ENCODE data around the gene RPL28.

RPL28 gene

DNA sequence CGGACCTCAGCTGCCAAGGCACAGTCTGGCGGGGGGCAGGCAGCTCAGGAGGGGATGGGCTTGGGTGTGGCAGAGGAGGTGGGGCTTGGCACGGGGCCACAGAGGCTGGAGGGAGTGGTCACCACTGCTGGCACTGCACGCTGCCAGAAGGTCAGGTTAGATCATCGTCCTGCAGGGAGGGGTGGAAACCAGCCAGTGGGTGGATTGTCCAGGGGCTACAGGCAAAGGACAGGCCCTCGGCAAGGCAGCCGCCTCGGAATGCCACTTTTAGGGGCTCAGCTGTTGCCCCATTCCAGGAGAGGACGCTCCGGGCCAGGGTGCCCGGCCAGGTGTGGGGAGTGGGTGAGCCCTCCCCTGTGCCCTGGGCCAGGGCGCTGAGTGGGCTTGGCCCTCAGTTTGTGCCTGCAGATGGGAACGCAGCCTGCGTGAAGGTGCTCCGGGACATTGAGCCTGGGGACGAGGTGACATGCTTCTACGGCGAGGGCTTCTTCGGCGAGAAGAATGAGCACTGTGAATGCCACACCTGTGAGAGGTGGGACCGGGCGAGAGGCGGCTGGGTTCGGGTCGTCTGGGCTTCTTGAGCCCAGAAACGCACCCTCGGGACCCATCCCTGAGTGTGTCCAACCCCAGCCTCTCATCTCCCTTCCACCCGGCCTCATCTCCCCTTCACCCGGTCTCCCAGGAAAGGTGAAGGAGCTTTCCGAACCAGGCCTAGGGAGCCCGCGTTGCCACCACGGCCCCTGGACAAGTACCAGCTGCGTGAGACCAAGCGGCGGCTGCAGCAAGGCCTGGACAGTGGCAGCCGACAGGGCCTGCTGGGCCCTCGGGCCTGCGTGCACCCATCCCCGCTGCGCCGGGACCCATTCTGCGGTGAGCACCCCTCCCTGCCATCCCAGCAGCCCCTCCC lies 39.7 kb upstream of the RPL28 start:
- no peak overlapping the region for H3K4me3 ChIP-seq (ENCODE audit: low read depth in 1 of 2, low read length in 2 of 2)
- peaks cover 5% of the 10 kb centered on the region for H3K4me1 ChIP-seq (ENCODE audit: insufficient read depth, low read length)
- H3K27me3 ChIP-seq (ENCODE audit: control insufficient read depth in 1 of 2, insufficient read depth in 2 of 2, low read length in 2 of 2): peaks cover 1 to 3% of the 10 kb centered on the region in 2 donors
- peaks cover 16% of the 10 kb centered on the region for H3K36me3 ChIP-seq (ENCODE audit: insufficient read depth, low read length)
- H3K27ac ChIP-seq (ENCODE audit: low read depth, low read length): no peak overlapping the region
- H3K9me3 ChIP-seq (ENCODE audit: low read length): no peaks in the 10 kb centered on the region
- no peak overlapping the region for H3K9ac ChIP-seq (ENCODE audit: low read length)

DNA sequence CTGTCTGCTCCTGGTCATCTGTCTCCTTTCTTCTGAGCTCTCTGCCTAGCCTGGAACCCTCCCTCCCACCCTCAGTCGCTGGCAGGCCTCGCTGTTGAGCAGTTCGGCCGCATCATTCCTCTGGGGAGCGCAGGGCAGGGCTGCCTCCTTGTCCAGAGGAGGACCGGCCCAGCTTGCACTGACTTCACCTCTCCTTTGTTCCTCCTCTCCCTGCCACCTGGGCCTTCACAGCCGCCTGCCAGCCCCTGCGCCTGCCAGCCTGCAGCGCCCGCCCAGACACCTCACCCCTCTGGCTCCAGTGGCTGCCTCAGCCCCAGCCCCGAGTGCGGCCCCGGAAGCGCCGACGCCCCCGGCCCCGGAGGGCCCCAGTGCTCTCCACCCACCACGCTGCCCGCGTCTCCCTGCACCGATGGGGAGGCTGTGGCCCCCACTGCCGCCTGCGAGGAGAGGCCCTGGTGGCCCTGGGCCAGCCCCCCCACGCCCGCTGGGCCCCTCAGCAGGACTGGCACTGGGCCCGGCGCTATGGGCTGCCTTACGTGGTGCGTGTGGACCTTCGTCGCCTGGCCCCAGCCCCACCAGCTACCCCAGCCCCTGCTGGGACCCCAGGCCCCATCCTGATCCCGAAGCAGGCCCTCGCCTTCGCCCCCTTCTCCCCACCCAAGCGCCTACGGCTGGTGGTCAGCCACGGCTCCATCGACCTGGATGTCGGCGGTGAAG lies 38.8 kb upstream of the RPL28 start:
- H3K9ac ChIP-seq (ENCODE audit: low read length): no peak overlapping the region

DNA sequence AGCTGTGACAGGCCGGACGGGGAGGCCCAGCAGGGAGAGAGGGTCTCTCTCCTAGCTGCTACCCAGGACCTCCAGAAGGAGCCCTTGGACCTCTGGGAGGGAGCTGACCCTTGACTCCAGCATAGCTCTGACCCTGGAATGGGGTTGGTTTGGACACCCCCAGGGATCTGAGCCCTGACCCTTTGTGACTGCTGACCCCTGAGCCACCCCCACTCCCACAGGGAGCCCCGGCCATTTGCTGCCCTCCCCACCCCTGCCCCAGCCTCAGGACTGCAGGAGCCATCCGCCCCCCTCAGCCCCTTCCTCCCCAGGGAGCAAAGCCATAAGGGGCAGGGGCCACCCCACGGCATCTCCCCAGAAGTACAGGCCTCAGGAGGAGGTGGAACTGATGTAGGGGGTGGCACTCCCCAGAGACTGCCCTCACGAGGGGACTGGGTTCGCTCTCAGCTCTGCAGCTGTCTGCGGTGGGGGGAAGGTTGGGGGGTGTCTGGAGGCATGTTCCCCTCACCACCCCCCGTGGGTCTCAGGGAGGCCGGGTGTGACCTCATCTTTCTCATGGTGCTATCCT lies 38.2 kb upstream of the RPL28 start:
- H3K4me3 ChIP-seq (ENCODE audit: low read depth in 1 of 2, low read length in 2 of 2): no peak overlapping the region
- H3K27me3 ChIP-seq (ENCODE audit: control insufficient read depth in 1 of 2, insufficient read depth in 2 of 2, low read length in 2 of 2): peaks cover 16 to 17% of the 10 kb centered on the region in 2 donors
- H3K27ac ChIP-seq (ENCODE audit: low read depth, low read length): no peak overlapping the region
- H3K4me1 ChIP-seq (ENCODE audit: insufficient read depth, low read length): no peaks in the 10 kb centered on the region
- peaks cover 13% of the 10 kb centered on the region for H3K36me3 ChIP-seq (ENCODE audit: insufficient read depth, low read length)
- no peaks in the 10 kb centered on the region for H3K9me3 ChIP-seq (ENCODE audit: low read length)
- H3K9ac ChIP-seq (ENCODE audit: low read length): no peak overlapping the region

More for the DNA sequence above, 38.8 kb upstream of the RPL28 start:
- Histone ChIP-seq H3K27ac (ENCODE audit: low read depth, low read length) (no peak overlapping the region), H3K27me3 (ENCODE audit: control insufficient read depth in 1 of 2, insufficient read depth in 2 of 2, low read length in 2 of 2) (peaks cover 9 to 11% of the 10 kb centered on the region in 2 donors), H3K36me3 (ENCODE audit: insufficient read depth, low read length) (peaks cover 16% of the 10 kb centered on the region), H3K9me3 (ENCODE audit: low read length) (no peaks in the 10 kb centered on the region), H3K4me1 (ENCODE audit: insufficient read depth, low read length) (no peaks in the 10 kb centered on the region), H3K4me3 (ENCODE audit: low read depth in 1 of 2, low read length in 2 of 2) (no peak overlapping the region)

DNA sequence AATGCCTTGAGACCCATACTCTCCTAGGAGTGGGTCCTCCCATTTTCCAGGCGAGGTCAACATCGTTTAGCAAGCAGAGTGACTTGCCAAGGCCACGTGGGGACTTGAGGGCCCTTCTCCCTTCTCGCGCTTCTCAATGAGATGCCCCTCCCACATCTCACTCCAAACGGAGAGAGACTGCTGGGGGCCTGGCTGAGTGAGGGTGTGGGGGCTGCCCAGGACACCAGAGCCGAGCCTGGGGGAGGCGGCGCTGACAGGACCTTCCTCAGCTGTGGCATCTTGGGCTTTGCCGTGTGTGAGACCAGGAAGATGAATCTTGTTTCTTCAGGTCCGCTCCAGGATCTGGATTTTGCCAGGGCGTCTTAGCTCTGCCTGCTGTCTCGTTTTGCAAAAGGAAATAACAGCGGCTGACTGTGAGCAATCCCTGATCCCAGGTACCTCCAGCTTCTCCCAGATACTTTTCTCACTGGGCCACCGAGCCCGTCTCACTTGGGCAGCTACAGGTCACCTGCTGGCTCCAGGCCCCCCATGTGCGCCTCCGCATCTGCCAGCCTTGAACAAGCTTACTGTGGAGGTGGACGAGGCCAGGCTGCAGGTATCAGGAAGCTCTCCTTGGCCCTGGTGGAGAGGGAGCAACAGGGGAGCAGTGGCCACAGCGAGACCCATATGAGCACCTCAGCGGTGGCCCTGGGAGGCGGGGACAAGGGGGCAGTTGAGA lies 37.3 kb upstream of the RPL28 start:
- no peak overlapping the region for H3K27ac ChIP-seq (ENCODE audit: low read depth, low read length)
- peaks cover 25 to 27% of the 10 kb centered on the region in 2 donors for H3K27me3 ChIP-seq (ENCODE audit: control insufficient read depth in 1 of 2, insufficient read depth in 2 of 2, low read length in 2 of 2)
- peaks cover 5% of the 10 kb centered on the region for H3K4me1 ChIP-seq (ENCODE audit: insufficient read depth, low read length)
- H3K9me3 ChIP-seq (ENCODE audit: low read length): no peaks in the 10 kb centered on the region
- H3K36me3 ChIP-seq (ENCODE audit: insufficient read depth, low read length): peaks cover 4% of the 10 kb centered on the region
- no peak overlapping the region for H3K4me3 ChIP-seq (ENCODE audit: low read depth in 1 of 2, low read length in 2 of 2)
- no peak overlapping the region for H3K9ac ChIP-seq (ENCODE audit: low read length)

DNA sequence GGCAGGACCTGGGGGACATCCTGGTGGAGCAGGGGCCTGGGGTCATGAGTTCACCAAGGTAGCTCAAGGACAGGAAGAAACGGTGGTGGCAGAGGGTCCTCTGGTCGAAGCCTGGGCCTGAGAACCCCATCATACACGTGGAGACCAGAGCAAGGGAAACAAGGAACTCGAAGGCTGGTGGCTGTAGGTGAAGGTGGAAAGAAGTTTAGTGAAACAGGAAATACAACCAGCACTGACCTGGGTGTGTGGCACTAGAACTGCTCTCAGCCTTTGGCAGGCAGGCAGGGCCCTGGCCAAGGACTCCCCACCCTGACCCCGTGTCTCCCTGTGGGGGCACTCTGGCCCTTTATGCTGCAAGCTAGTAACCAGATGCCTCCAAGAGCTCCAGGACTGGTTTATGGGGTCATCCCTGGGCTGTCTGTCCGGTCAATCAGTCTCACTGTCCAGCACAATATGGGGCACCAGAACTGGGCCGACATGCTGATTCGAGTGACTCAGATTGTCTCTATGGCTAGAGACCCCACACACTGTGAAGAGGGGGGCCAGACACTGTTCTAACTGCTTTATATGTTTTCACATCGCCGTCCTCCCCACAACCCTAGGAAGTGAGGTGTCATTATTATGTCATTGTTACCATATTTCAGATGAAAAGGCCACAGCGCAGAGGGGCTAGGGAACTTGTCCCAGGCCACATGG lies 35.0 kb upstream of the RPL28 start:
- no peaks in the 10 kb centered on the region for H3K36me3 ChIP-seq (ENCODE audit: insufficient read depth, low read length)
- no peaks in the 10 kb centered on the region for H3K9me3 ChIP-seq (ENCODE audit: low read length)
- peaks cover 8% of the 10 kb centered on the region for H3K4me1 ChIP-seq (ENCODE audit: insufficient read depth, low read length)
- no peak overlapping the region for H3K27ac ChIP-seq (ENCODE audit: low read depth, low read length)
- no peak overlapping the region for H3K9ac ChIP-seq (ENCODE audit: low read length)
- no peak overlapping the region for H3K4me3 ChIP-seq (ENCODE audit: low read depth in 1 of 2, low read length in 2 of 2)
- peaks cover 29 to 48% of the 10 kb centered on the region in 2 donors for H3K27me3 ChIP-seq (ENCODE audit: control insufficient read depth in 1 of 2, insufficient read depth in 2 of 2, low read length in 2 of 2)

DNA sequence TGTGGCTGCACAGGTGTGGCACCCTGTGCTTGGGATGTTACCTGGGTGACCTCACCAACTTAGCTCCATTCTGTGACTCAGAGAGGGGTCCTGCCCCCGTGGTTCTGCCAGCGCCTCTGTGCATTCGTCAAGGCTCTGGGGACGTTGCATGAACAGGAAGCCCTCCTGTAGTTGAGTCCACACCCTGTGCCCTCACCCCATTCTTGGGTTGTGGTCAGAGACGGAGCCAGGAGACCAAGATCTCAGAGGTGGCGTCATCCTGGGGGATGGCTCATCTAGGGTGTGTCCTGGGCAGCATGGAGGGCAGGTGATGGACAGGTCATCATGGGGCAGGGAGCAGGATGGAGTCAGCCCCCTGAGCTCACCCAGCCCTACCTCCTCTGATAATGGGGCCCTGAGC lies 33.7 kb upstream of the RPL28 start:
- no peak overlapping the region for H3K4me3 ChIP-seq (ENCODE audit: low read depth in 1 of 2, low read length in 2 of 2)
- H3K4me1 ChIP-seq (ENCODE audit: insufficient read depth, low read length): peaks cover 8% of the 10 kb centered on the region
- H3K27me3 ChIP-seq (ENCODE audit: control insufficient read depth in 1 of 2, insufficient read depth in 2 of 2, low read length in 2 of 2): peaks cover 29 to 51% of the 10 kb centered on the region in 2 donors

DNA sequence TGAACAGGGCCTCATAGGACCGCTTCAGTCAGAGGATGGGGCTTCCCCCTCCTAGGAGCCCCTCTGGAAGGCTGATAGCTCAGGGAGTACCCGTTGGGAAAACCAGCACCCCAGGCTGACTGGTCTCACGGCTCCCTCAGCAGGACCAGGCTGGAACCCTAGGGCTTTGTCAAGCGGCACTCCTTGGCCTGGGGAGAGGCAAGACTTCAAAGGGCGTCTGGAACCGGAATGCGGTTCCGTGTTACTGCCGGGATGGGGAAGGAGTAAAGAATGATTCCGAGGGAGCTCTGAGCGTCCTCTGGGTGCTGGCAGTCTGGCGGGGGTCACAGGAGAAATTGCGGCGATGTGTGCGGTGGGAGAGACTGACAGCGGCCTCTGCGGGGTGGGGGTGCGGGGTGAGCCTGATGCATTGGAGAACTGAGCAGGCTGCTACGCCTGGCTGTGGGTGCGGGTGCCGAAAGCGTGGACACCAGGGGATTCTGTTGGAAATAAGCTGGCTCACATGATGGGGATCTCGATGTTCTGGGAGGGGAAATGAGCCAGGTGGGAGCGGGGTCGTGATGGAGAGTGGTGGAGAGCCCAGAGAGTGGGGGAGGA lies 33.1 kb upstream of the RPL28 start:
- Histone ChIP-seq H3K36me3 (ENCODE audit: insufficient read depth, low read length) (no peaks in the 10 kb centered on the region), H3K9me3 (ENCODE audit: low read length) (no peaks in the 10 kb centered on the region), H3K27me3 (ENCODE audit: control insufficient read depth in 1 of 2, insufficient read depth in 2 of 2, low read length in 2 of 2) (peaks cover 29 to 51% of the 10 kb centered on the region in 2 donors), H3K9ac (ENCODE audit: low read length) (no peak overlapping the region), H3K4me3 (ENCODE audit: low read depth in 1 of 2, low read length in 2 of 2) (no peak overlapping the region), H3K4me1 (ENCODE audit: insufficient read depth, low read length) (peaks cover 8% of the 10 kb centered on the region), H3K27ac (ENCODE audit: low read depth, low read length) (no peak overlapping the region)

More for the DNA sequence above, 33.7 kb upstream of the RPL28 start:
- Histone ChIP-seq H3K27ac (ENCODE audit: low read depth, low read length) (no peak overlapping the region), H3K9me3 (ENCODE audit: low read length) (no peaks in the 10 kb centered on the region), H3K9ac (ENCODE audit: low read length) (no peak overlapping the region), H3K36me3 (ENCODE audit: insufficient read depth, low read length) (no peaks in the 10 kb centered on the region)

DNA sequence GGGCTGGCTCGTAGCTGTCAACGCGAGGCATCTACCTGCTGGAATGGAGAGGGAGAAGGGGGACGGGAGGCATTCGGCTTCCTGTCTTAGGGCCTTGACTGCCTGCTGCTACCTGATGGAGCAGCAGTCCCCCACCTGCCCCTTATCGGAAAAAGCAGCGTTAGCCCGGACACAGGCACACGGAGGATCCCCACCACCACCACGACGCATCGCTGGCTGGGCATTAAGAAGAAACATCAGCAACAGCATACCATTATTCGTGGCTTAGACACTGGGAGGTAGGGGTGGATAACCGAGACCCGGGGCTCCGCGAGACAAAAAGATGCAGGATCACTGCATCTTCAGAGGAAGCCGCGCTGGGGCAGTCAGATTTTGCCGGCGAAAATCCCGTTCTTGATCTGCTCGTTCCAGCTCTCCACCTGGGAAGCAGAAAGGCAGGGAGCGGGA lies 32.4 kb upstream of the RPL28 start:
- no peak overlapping the region for H3K27ac ChIP-seq (ENCODE audit: low read depth, low read length)
- H3K4me1 ChIP-seq (ENCODE audit: insufficient read depth, low read length): peaks cover 8% of the 10 kb centered on the region
- H3K9me3 ChIP-seq (ENCODE audit: low read length): no peaks in the 10 kb centered on the region
- H3K4me3 ChIP-seq (ENCODE audit: low read depth in 1 of 2, low read length in 2 of 2): peak overlapping the region in 1 of 2 donors; percentile 14
- no peaks in the 10 kb centered on the region for H3K36me3 ChIP-seq (ENCODE audit: insufficient read depth, low read length)
- H3K27me3 ChIP-seq (ENCODE audit: control insufficient read depth in 1 of 2, insufficient read depth in 2 of 2, low read length in 2 of 2): peaks cover 29 to 51% of the 10 kb centered on the region in 2 donors
- H3K9ac ChIP-seq (ENCODE audit: low read length): no peak overlapping the region

DNA sequence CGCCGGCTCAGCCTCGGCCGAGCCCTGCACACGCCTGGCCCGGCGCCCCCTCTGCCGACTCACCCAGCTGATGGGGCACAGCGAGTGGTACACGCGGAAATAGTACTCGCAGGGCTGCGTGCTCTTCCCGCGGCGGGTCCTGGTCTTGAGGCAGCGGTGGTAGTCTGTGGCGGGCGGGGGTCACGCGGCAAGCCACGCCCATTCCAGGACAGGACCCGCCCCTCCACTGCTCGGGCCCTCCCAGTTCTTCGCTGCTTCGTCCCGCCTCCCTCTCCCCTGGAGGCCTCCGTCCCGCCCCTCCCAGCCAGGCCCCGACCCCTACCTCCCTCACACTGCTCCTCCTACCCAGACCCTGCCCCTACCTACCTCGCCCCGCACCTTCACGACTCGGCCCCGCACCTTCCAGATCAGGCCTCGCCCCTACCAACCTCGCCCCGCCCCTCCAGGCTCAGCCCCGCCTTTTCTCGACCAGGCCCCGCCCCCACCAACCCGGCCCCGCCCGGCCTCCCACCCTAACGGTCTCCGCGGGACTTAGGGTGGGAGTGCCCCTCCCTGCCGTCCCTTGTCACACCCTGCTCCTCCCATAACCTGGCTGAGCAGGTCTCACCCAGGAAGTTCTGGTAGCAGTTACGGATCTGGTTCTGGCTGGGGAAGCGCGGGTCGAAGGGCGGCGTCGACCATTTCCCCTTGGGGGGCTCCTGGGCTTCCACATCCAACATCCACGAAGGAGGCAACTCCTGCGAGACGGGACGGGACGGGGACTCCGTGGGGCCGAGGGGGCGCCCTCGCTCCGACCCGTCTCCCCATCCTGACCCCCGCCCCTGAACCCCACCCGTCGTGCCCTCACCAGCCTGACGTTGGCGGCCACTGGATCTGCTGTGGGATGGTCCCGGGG lies 31.7 kb upstream of the RPL28 start:
- Histone ChIP-seq H3K36me3 (ENCODE audit: insufficient read depth, low read length) (no peaks in the 10 kb centered on the region), H3K4me3 (ENCODE audit: low read depth in 1 of 2, low read length in 2 of 2) (peak overlapping the region in 1 of 2 donors; percentile 14), H3K9ac (ENCODE audit: low read length) (no peak overlapping the region), H3K27ac (ENCODE audit: low read depth, low read length) (no peak overlapping the region), H3K9me3 (ENCODE audit: low read length) (no peaks in the 10 kb centered on the region), H3K4me1 (ENCODE audit: insufficient read depth, low read length) (peaks cover 8% of the 10 kb centered on the region), H3K27me3 (ENCODE audit: control insufficient read depth in 1 of 2, insufficient read depth in 2 of 2, low read length in 2 of 2) (peaks cover 29 to 51% of the 10 kb centered on the region in 2 donors)
